H54 (cell line): Measurements from ENCODE around the gene ZNF385B.

Experiments
- DNase-seq: peaks from one replicate; pipeline ENCODE4 v3.0.0; 2011; ENCODE audit warnings: low spot score, mixed read lengths; ENCODE audit not compliant: insufficient read length
- FAIRE-seq: peaks from 3 replicates; lab custom pipeline; 2011; peaks lifted over from hg19 to GRCh38; lab: Jason Lieb, UNC
- POLR2A ChIP-seq: IDR thresholded peaks from 2 replicates; pipeline ENCODE4 v1.6.1; 2011; ENCODE audit warnings: low read depth, mild to moderate bottlenecking, low read length

ZNF385B gene

GRCh38 chr2:179876266-179876665 is 14.9 kb upstream of the ZNF385B start:
- FAIRE-seq (no peak), DNase-seq (no peak)
- TF ChIP-seq POLR2A: no peak

GRCh38 chr2:179875864-179876263 is 14.5 kb upstream of the ZNF385B start:
- DNase-seq: no peak
- FAIRE-seq: no peak
- TF ChIP-seq POLR2A: no peak

- no peak for TF ChIP-seq POLR2A
- FAIRE-seq: no peak
- DNase-seq: no peak
Measured at GRCh38 chr2:179862898-179863458, 1.6 kb upstream of the ZNF385B start.

GRCh38 chr2:179861027-179861415 is 391 bp downstream of the ZNF385B start:
- peak; percentile 13 for DNase-seq

GRCh38 chr2:179860255-179861026 is 971 bp downstream of the ZNF385B start:
- no peak for TF ChIP-seq POLR2A
- FAIRE-seq (no peak), DNase-seq (no peak)

More at GRCh38 chr2:179861027-179861415, 391 bp downstream of the ZNF385B start:
- FAIRE-seq: no peak
- no peak for TF ChIP-seq POLR2A

- DNase-seq (no peak), FAIRE-seq (no peak)
- TF ChIP-seq POLR2A: no peak
Measured at GRCh38 chr2:179859523-179859922, 1.9 kb downstream of the ZNF385B start.

GRCh38 chr2:179857236-179857635 is 4.2 kb downstream of the ZNF385B start:
- FAIRE-seq: no peak
- TF ChIP-seq POLR2A: no peak
- no peak for DNase-seq

- no peak for TF ChIP-seq POLR2A
- DNase-seq (no peak), FAIRE-seq (no peak)
Measured at GRCh38 chr2:179856205-179856604, 5.2 kb downstream of the ZNF385B start.

GRCh38 chr2:179855673-179856072 is 5.7 kb downstream of the ZNF385B start:
- DNase-seq (no peak), FAIRE-seq (no peak)
- no peak for TF ChIP-seq POLR2A

- no peak for TF ChIP-seq POLR2A
- DNase-seq: no peak
- no peak for FAIRE-seq
Measured at GRCh38 chr2:179854891-179855290, 6.5 kb downstream of the ZNF385B start.

GRCh38 chr2:179853108-179853507 is 8.3 kb downstream of the ZNF385B start:
- DNase-seq: no peak
- no peak for TF ChIP-seq POLR2A
- FAIRE-seq: no peak

- FAIRE-seq (no peak), DNase-seq (no peak)
- no peak for TF ChIP-seq POLR2A
Measured at GRCh38 chr2:179850188-179850587, 11.2 kb downstream of the ZNF385B start.

GRCh38 chr2:179849719-179850118 is 11.7 kb downstream of the ZNF385B start:
- FAIRE-seq (no peak), DNase-seq (no peak)
- TF ChIP-seq POLR2A: no peak

GRCh38 chr2:179843541-179843940 is 17.9 kb downstream of the ZNF385B start:
- TF ChIP-seq POLR2A: no peak
- FAIRE-seq (no peak), DNase-seq (no peak)
